DND-41 (cell line): Measurements from ENCODE around the gene SLC12A4.

Experiments used
- EZH2 ChIP-seq: IDR thresholded peaks from 3 replicates; pipeline ENCODE4 v1.6.1; 2012; ENCODE audit warnings: borderline replicate concordance, low read depth, mild to moderate bottlenecking, moderate library complexity, low read length, inconsistent platforms; ENCODE audit not compliant: severe bottlenecking
- TF ChIP-seq, protein P1 (sequence below): IDR thresholded peaks from 2 replicates; pipeline ENCODE4 v1.5.1; 2012; ENCODE audit warnings: borderline replicate concordance, low read length, moderate library complexity, mild to moderate bottlenecking; ENCODE audit not compliant: poor library complexity, severe bottlenecking; ENCODE audit errors: extremely low read depth

DNA sequence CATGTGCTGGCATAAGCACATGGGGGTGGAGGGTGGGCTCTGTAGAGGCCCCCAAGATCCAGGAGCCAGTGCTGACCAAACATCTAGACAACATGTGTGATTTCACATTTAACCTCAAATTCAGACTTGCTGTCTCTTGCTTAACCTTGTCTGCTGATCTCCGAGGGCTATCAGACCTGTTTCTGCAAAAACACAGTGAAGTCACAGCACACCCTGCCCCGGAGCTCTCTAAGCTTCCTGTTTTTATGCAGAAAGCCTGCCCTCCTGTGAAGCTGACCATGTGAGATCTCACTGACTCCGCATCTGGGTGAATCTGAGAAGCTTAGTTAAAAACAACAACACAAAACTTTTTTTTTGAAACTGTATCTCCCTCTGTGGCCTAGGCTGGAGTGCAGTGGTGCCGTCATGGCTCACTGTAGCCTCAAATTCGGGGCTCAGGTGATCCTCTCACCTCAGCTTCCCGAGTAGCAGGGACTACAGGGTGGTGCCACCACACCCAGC is 37.4 kb upstream of the SLC12A4 start:
- TF ChIP-seq, protein P1, sequence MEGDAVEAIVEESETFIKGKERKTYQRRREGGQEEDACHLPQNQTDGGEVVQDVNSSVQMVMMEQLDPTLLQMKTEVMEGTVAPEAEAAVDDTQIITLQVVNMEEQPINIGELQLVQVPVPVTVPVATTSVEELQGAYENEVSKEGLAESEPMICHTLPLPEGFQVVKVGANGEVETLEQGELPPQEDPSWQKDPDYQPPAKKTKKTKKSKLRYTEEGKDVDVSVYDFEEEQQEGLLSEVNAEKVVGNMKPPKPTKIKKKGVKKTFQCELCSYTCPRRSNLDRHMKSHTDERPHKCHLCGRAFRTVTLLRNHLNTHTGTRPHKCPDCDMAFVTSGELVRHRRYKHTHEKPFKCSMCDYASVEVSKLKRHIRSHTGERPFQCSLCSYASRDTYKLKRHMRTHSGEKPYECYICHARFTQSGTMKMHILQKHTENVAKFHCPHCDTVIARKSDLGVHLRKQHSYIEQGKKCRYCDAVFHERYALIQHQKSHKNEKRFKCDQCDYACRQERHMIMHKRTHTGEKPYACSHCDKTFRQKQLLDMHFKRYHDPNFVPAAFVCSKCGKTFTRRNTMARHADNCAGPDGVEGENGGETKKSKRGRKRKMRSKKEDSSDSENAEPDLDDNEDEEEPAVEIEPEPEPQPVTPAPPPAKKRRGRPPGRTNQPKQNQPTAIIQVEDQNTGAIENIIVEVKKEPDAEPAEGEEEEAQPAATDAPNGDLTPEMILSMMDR: no peak
- TF ChIP-seq EZH2: no peak
